Peyer's patch (tissue), 4 donors: ENCODE data around the gene PIK3R3.

Experiments
- CTCF ChIP-seq, 6 experiments: fragments of 450-650 bp in 4 of 6; fragments of 200-600 bp in 2 of 6; sonication (generic) in 1 of 6; IDR thresholded peaks; one replicate each; pipeline ENCODE4 v1.5.1; 2017 to 2019; ENCODE audit warnings: antibody characterized with exemption in 6 of 6, mild to moderate bottlenecking in 3 of 6, moderate library complexity in 1 of 6
- POLR2A ChIP-seq, 2 donors: fragments of 450-650 bp; IDR thresholded peaks; one replicate each; pipeline ENCODE4 v1.5.1; 2017; ENCODE audit warnings: antibody characterized with exemption in 2 of 2, mild to moderate bottlenecking in 2 of 2, moderate library complexity in 2 of 2

- TF ChIP-seq CTCF (IDR thresholded peaks at IDR 0.05) (no peak), POLR2A (IDR thresholded peaks at IDR 0.05) (no peak)
Measured at GRCh38 chr1:46086576-46086975, 45.9 kb downstream of the PIK3R3 start.
